GM12872 (cell line): ENCODE measurements around the gene SCPEP1.

Experiments used
- CTCF ChIP-seq: IDR thresholded peaks from 3 replicates; pipeline ENCODE4 v1.5.1; 2011; ENCODE audit warnings: low read depth, mild to moderate bottlenecking, low read length, moderate library complexity; ENCODE audit not compliant: insufficient read depth

The SCPEP1 gene

GRCh38 chr17:56972111-56972730 is 5.7 kb upstream of the SCPEP1 start:
- no peak for TF ChIP-seq CTCF

DNA sequence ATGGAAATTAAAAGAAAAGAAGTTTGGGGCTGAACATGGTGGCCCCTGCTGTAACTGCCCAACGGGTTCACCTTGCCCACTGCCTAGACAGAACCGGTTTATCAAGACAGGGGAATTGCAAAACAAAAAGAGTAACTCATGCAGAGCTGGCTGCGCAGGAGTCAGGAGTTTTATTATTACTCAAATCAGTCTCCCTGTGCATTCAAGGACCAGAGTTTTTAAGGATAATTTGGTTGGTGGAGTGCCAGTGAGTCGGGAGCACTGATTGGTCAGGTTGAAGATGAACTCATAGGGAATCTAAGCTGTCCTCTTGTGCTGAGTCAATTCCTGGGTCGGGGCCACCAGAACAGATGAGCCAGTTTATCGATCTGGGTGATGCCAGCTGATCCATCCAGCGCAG is 4.4 kb upstream of the SCPEP1 start:
- TF ChIP-seq CTCF, result no peak

DNA sequence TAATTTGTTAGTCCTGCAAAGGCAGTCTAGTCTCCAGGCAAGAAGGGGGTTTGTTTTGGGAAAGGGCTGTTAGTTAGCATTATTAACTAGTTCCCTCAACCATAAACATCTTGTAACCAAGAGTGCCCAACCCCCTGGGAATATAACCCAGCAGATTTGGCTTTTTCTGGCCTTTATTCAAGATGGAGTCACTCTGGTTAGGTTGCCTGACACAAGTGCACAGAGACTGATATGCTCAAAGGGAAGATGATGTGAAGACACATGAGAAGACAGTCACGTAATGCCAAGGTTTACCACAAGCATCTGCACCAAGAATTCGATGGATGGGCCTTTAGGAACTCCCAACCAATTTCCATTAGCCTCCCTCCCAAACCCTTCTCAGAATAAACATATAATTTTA is 3.9 kb upstream of the SCPEP1 start:
- TF ChIP-seq CTCF, result no peak

- TF ChIP-seq CTCF, result no peak
Measured at GRCh38 chr17:56975656-56976055, 2.3 kb upstream of the SCPEP1 start.

- no peak for TF ChIP-seq CTCF
Measured at GRCh38 chr17:56976941-56977608, 856 bp upstream of the SCPEP1 start.

DNA sequence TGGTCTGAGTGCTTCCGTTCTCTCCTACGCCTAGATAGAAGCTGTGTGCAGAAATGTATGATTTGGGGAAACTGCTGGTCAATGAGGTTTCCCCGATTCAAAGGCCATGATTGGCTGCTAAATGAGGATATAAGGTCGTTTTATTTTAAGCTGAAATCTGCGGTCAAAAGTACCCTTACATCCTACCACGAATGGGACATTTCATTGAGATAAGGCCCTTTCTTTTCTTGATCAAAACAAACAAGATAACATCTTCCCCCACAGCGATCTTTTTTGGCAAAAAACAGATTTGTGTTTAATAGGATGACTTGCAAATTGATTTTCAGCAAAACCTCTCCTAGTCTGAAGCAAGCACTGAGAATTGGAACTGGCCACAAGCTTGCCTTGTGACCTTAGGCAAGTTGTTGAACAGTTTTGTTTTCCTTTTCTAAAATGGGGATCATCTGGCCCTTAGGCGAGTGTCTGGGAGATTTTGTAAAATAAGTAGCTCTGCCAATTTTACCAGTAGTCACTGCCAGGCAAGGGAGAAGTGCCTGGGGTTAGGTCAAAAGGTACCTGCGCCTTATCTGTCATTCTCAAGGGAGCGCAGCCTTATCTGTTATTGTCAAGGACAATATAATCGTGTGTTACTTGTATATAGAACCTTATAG is 635 bp downstream of the SCPEP1 start:
- TF ChIP-seq CTCF, result no peak

- TF ChIP-seq CTCF, result no peak
Measured at GRCh38 chr17:56979091-56979480, 1.2 kb downstream of the SCPEP1 start.
